Measurements from ENCODE around the gene DAPL1.
A peak's percentile ranks its signal among the peaks of the same experiment; 100 is the strongest.

DAPL1 gene

GRCh38 chr2:158776231-158776630 lies 18.9 kb upstream of the DAPL1 start:
- no peak for DNase-seq

GRCh38 chr2:158777077-158777476 lies 18.0 kb upstream of the DAPL1 start:
- DNase-seq: no peak

DNA sequence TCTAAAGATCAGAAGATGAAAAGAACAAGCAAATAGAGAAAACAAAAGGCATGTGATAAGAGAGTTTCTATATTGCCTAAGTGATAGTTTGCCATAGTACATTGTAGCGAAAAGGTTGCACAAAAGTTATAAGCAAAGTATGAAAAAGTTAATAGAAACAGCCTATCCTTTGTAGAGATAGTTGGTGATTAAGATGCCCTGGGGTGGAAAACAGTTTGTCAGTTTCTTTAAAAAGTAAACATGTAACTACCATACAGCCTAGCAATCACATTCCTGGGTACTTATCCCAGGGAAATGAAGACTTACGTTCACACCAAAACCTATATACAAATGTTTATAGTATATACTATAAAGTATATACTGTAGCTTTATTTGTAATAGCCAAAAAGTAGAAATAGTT lies 16.9 kb upstream of the DAPL1 start:
- DNase-seq: no peak

DNA sequence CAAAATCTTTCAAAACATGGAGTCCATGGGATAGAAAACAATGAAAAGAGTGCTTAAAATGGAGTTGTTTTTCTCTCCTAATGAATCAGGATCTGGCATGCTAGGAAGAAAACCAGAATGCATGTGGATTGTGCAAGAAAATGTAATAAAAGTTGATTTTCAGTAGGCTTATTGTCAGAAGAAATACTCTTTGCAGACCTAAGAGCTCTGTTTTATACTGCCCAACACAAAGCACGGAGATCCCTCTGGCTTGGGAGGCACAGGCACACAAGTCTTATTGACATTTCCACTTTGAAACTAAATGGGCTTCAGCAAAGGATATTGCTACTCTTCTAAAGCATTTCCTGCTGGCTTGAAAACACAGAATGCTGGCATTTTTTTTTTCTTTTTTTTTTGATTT lies 15.5 kb upstream of the DAPL1 start:
- no peak for DNase-seq

- DNase-seq: peak in 6 of 56 donors; percentile 8 to 37 (median 18)
These were observed 13.7 kb upstream of the DAPL1 start for GRCh38 chr2:158781353-158781961.

GRCh38 chr2:158782136-158782535 lies 13.0 kb upstream of the DAPL1 start:
- DNase-seq: no peak

- DNase-seq: no peak
These were observed 12.5 kb upstream of the DAPL1 start for GRCh38 chr2:158782616-158783015.

GRCh38 chr2:158783923-158784322 lies 11.2 kb upstream of the DAPL1 start:
- DNase-seq: no peak

DNA sequence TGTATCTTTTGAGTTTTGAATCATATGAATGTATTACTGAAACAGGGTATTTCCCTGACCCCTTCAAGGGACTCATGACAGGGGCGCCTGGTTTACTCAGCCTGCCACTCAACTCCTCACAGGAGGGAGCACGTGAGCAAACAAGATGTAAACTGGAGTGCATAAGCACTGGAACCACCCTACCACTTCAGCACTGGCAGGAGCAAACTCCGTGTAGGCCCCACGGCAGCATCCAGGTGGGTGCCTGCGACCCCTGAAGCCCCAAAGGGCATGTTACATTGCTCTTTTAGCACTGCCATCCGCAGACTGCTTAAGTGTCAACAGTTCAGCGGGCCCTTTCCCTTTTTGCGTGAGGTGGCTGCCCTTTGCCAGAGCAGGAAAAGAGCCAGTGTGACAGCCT lies 8.2 kb upstream of the DAPL1 start:
- no peak for DNase-seq

- no peak for DNase-seq
These were observed 6.2 kb upstream of the DAPL1 start for GRCh38 chr2:158788951-158789350.

DNA sequence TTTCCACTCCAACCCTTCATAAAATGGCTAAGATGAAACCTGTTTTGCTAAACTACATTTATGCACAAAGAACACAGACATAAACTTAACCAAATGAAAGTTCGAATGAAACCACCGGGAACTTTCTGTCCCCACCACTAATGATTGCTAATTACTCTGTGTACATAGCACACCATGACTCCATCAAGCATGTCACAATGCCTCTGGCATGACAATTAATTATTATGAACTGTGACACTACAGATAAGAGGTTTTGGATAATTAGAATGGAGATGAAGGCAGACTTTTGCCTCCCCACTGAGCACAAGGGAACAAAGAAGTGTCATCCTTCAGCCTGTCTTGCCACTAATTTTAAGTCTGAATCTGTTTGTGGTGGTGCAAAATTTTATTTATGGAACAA lies 1.5 kb downstream of the DAPL1 start:
- no peak for DNase-seq

DNA sequence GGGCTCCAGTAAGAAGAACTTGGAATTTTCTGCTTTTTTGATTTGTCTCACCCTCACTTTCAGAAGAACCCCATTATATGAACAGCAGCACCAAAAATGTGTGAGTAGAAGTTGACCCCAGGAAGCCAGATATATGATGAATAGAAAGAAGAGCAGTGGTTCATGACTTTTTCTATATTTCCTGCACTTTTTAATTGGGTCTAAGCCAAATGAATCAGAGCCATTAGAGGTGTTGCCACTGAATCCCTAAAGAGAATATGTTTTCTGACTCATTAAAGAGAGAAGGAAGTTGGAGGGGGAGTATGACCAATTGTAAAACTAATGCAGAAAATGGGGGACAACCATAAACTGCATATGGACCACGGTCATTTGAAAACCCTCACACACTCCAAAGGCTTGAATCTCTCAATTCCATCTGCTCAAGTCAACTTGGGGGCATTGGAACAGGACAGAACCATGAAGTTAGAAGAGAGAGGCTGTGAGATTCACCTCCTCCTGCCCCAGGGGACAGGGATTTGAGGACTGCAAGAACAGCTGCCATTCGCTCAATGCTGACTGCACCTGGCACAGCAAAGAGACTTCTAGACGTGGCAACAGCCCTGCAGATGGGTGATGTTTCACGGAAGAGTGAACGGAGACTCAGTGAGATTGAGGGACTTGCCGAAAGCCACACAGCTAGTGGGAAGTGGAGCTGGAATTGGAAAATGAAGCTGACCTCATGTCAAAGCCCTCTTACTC lies 3.0 kb downstream of the DAPL1 start:
- no peak for DNase-seq

DNA sequence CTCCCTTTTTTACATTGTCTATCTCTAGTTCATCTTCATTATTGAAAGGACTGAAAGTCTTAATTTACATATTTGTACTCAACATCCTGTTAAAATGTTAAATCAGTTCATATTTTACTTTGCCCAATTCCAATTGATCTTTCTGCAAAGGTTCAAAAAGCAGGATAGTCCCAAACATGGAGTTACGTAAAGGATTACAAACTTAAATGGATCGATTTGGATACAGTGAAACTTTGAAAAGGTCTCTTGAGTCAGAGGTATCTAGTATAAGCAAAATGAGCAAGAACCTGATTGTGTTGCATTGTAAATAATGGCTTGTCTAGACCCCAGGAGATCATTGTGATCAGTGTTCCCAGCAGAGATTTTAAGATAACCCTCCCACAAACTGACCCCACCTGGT lies 4.1 kb downstream of the DAPL1 start:
- no peak for DNase-seq

DNA sequence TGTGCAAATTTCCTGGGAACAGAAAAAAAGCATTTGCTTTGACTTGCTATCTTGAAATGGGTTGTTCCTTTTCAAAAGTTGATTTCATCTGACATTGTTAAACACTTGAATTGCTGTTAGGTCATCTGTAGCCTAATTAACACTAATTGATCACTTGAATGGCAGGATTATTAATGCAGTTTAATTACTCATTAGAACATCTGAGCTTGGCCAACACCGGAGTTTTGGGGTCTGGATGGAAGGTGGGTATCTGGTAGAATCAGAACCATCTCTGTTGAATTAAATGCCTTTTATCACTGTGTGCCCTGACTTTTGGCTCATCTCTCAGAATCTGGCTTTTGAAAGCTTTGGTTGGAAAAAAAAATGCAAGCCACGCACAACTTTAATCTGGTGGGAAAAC lies 8.4 kb downstream of the DAPL1 start:
- DNase-seq: no peak

- no peak for DNase-seq
These were observed 10.1 kb downstream of the DAPL1 start for GRCh38 chr2:158805255-158805654.

- no peak for DNase-seq
These were observed 10.8 kb downstream of the DAPL1 start for GRCh38 chr2:158805936-158806335.

DNA sequence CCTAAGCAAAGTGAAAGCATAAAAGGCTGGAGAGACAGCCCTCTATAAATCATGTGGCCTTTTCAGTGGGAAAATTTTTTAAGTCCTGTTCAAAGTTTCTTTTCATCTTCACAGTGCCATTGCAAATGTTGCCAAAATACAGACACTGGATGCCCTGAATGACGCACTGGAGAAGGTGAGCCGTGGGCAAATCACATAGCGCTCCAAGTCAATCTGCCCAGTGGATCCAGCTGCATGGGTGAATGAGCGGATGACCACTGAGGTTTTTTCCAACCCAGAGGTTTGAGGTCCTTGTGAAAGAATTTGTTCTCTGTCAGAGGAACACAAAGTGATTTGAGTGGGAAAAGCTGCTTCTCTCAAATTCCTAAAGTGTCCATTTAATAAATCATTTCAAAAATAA lies 11.8 kb downstream of the DAPL1 start:
- DNase-seq: no peak

GRCh38 chr2:158808426-158808825 lies 13.3 kb downstream of the DAPL1 start:
- DNase-seq: no peak

- no peak for DNase-seq
These were observed 14.7 kb downstream of the DAPL1 start for GRCh38 chr2:158809816-158810215.

DNA sequence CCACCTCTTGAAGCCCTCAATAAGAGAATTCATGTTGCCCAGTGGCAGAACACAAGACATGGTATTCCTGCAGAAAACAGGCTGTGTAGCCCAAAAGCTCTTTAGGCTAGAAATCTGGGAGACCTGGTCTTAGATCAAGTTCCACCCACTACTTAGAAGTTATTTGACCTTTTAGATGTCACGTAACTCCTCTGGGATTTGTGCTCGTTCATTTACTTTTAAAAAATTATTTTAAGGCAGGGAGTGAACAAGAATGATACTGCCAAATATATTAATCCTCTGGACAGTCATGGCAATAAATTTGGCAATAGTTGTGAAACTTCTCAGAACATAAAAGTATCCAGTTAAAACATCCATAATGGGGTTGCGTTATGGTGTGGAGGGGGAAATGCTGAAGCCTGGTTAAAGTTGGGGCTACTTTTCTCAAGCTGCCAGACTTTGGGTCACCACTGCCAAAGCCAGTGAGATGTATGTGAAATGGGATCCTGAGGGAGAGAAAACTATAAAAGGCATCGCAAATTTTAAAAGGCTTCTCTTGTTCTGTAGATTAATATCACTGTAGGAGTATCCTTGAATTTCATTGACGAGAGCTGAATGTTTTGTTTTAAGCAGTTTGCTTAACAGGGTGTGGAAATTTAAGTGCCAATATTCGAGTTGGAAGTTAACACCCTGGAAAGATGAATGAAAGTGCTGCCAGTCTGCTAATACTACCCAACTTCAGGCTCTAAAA lies 15.8 kb downstream of the DAPL1 start:
- no peak for DNase-seq

DNA sequence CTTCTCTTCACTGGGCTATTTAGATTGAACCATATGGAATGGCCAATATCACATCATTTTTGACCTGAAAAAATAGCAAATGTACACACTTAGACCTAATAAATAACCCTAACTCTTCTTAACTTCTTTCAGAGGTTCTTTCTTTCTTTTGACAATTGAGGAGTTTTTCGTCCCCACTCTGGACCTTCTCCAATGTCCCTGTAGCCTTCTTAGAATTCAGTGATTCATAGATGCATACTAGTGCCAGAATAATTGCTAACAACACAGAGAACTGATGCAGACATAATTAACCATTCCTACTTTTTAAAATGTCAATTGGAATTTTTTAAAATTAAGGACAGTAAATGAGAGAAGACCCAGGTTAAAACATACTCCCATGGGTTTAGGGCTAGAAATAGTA lies 20.0 kb downstream of the DAPL1 start:
- no peak for DNase-seq

DNA sequence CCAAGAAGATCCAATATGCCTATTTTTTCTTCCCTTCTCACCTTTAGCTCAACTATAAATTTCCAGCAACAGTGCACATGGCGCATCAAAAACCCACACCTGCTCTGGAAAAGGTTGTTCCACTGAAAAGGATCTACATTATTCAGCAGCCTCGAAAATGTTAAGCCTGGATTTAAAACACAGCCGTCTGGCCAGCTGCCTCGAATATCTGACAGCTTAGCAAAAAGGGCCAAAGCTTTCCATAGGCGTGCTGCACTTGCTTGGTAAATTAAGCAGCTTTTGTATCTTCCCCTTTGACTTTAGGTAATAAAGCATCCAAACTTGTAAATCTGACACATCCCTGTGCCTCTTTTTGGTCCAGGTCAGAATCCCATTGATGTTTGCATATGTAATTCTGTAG lies 20.5 kb downstream of the DAPL1 start:
- no peak for DNase-seq

- no peak for DNase-seq
These were observed 22.5 kb downstream of the DAPL1 start for GRCh38 chr2:158817588-158817987.

Data from nucleus accumbens (tissue), 56 donors.